Activated naive CD8-positive, alpha-beta T cell treated with anti-CD3 and anti-CD28 coated beads, Interleukin-2, amount 50 U/mL, for 24 hours (primary cell): ENCODE measurements around the gene DNAJB4.

Experiments
- ATAC-seq: fragments of 150-1000 bp; cut with Tn5 transposase; one replicate; pipeline ENCODE4 v1.10.0; 2021
- DNase-seq: peaks from one replicate; pipeline ENCODE4 v3.0.0; 2021
- H3K27ac Mint-ChIP-seq: one replicate; pipeline ENCODE4 v1.8.0; 2021; ENCODE audit warnings: mild to moderate bottlenecking, mixed read lengths
- H3K27me3 Mint-ChIP-seq: one replicate; pipeline ENCODE4 v1.8.0; 2021; ENCODE audit warnings: mixed read lengths
- H3K36me3 Mint-ChIP-seq: one replicate; pipeline ENCODE4 v1.8.0; 2021; ENCODE audit warnings: low read depth, mixed read lengths
- H3K4me1 Mint-ChIP-seq: one replicate; pipeline ENCODE4 v1.8.0; 2021; ENCODE audit warnings: mixed read lengths
- H3K4me3 Mint-ChIP-seq: one replicate; pipeline ENCODE4 v1.8.0; 2021; ENCODE audit warnings: mild to moderate bottlenecking, moderate library complexity, mixed read lengths
- H3K9me3 Mint-ChIP-seq: one replicate; pipeline ENCODE4 v1.8.0; 2021; ENCODE audit warnings: mixed read lengths

Gene DNAJB4

GRCh38 chr1:78004719-78005447 lies at the start of gene DNAJB4:
TSS of gene DNAJB4 (plus strand) at chr1:78004939. CDS start at chr1:78005111, 172 bp downstream.
- peak within 1 kb of the TSS; percentile 89 for H3K4me3 Mint-ChIP-seq
- H3K36me3 Mint-ChIP-seq: peaks cover 5% of the 10 kb centered on the region
- H3K4me1 Mint-ChIP-seq: peaks cover 63% of the 10 kb centered on the region
- peak within 1 kb of the TSS; percentile 100 for H3K27ac Mint-ChIP-seq
- DNase-seq: peak; percentile 46
- no peaks in the 10 kb centered on the region for H3K9me3 Mint-ChIP-seq
- ATAC-seq: peak; percentile 100
- peaks cover 3% of the 10 kb centered on the region for H3K27me3 Mint-ChIP-seq

DNA sequence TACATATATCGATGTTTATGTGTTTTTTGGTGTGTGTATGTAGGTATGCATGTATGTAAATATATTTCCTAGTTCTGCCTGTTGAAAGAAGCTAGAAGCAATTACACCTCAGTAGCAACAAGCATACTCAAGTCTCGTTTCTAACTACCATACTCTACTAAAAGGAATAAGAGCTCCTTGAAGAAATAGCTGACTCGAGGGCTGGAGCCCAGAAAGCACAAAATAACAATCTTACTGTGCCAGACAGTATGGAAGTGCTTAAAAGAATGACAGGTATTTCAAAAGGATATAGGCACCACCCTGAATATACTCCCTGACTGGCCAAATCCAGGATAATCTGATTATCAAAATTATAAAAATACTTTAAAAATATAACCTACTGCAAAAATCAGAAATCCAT lies 49.0 kb upstream of the DNAJB4 start:
- ATAC-seq: no peak
- Mint-ChIP-seq H3K9me3 (no peaks in the 10 kb centered on the region), H3K27ac (no peak overlapping the region), H3K4me1 (peaks cover 37% of the 10 kb centered on the region), H3K4me3 (no peak overlapping the region), H3K36me3 (peaks cover 71% of the 10 kb centered on the region), H3K27me3 (no peaks in the 10 kb centered on the region)
- no peak for DNase-seq

DNA sequence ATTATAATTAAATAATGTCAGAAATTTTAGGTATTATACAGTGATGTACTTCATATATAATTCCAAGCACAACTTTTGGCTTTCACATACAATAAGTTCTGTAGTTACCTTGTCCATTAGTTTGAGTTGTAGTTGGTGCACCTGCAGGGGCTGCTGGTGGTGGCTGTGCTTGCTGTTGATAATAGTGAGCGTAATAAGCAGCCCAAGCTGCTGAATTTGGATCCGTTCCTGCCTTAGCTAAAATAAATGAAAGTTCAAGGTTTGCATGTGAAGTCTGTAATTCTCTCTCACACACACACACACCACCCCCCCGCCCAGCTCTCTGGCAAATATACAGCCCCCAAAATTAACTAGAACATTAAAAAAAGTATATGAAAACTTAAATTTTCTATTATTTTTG lies 48.3 kb upstream of the DNAJB4 start:
- H3K27ac Mint-ChIP-seq: no peak overlapping the region
- DNase-seq (no peak), ATAC-seq (no peak)
- peaks cover 72% of the 10 kb centered on the region for H3K36me3 Mint-ChIP-seq
- no peaks in the 10 kb centered on the region for H3K9me3 Mint-ChIP-seq
- H3K27me3 Mint-ChIP-seq: no peaks in the 10 kb centered on the region
- peaks cover 37% of the 10 kb centered on the region for H3K4me1 Mint-ChIP-seq
- H3K4me3 Mint-ChIP-seq: no peak overlapping the region

DNA sequence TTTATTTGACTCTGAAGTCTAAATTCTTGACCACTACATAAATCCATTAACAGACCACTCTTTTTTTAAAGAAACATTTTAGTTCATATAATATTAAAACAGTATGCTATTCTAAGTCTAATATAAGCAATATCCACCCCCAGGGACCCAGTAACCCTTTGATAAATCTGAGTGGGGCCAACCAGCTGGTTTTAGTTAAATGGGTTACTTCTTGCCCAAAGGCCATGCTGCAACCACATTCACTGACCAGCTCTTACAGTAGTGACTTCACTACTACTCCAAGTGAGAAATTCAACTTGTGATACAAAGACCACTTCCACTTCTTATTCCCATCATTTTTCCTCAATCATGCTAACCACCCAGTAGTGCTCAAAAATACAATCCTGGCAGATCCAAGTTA lies 46.3 kb upstream of the DNAJB4 start:
- Mint-ChIP-seq H3K4me1 (peaks cover 35% of the 10 kb centered on the region), H3K27me3 (no peaks in the 10 kb centered on the region), H3K27ac (peak overlapping the region; percentile 68), H3K36me3 (peaks cover 74% of the 10 kb centered on the region), H3K4me3 (no peak overlapping the region), H3K9me3 (no peaks in the 10 kb centered on the region)
- ATAC-seq (no peak), DNase-seq (no peak)

GRCh38 chr1:77958850-77959249 lies 45.9 kb upstream of the DNAJB4 start:
- H3K4me1 Mint-ChIP-seq: peaks cover 33% of the 10 kb centered on the region
- H3K27ac Mint-ChIP-seq: peak overlapping the region; percentile 68
- H3K4me3 Mint-ChIP-seq: no peak overlapping the region
- H3K27me3 Mint-ChIP-seq: no peaks in the 10 kb centered on the region
- no peaks in the 10 kb centered on the region for H3K9me3 Mint-ChIP-seq
- DNase-seq (no peak), ATAC-seq (no peak)
- H3K36me3 Mint-ChIP-seq: peaks cover 75% of the 10 kb centered on the region

DNA sequence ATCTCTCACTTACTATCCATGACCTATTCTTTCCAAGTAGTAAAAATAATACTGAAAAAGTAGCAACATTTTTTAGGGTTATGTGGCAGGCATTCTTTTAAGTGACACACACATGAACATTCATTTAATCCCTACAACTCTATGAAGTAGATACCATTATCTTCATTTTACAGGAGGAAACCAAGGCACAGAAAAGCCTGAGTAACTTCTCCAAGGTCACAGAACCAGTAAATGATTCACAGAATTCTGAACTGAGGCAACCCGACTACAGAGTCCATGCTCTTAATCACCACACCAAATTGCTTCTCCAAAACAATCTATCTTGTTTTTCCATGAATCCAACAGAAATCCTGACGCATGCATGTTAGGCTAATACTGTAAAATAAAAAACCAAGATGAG lies 43.3 kb upstream of the DNAJB4 start:
- ATAC-seq (peak; percentile 69), DNase-seq (no peak)
- H3K27ac Mint-ChIP-seq: peak overlapping the region; percentile 75
- H3K4me3 Mint-ChIP-seq: no peak overlapping the region
- H3K27me3 Mint-ChIP-seq: no peaks in the 10 kb centered on the region
- peaks cover 39% of the 10 kb centered on the region for H3K4me1 Mint-ChIP-seq
- H3K9me3 Mint-ChIP-seq: no peaks in the 10 kb centered on the region
- peaks cover 77% of the 10 kb centered on the region for H3K36me3 Mint-ChIP-seq

GRCh38 chr1:77966291-77966690 lies 38.4 kb upstream of the DNAJB4 start:
- Mint-ChIP-seq H3K27ac (peak overlapping the region; percentile 67), H3K4me1 (peaks cover 68% of the 10 kb centered on the region), H3K27me3 (no peaks in the 10 kb centered on the region), H3K36me3 (peaks cover 80% of the 10 kb centered on the region), H3K9me3 (no peaks in the 10 kb centered on the region), H3K4me3 (no peak overlapping the region)
- no peak for DNase-seq
- no peak for ATAC-seq

DNA sequence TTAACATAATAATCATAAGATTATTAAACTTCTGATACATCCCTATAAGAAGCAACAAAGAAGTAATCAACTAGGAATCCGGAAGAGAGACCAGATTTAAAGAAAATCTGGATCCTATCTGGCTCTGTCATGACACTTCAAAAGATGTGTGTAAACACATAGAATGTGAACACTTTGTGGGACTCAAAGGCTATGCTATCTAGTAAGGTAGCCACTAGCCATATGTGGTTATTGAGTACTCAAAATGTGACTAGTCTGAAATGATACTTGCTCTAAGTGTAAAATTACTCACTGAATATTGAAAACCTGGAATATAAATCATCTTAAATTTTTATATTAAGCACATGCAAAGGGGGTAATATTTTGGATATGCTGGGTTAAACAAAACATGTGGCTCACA lies 34.5 kb upstream of the DNAJB4 start:
- Mint-ChIP-seq H3K4me1 (peaks cover 85% of the 10 kb centered on the region), H3K36me3 (peaks cover 80% of the 10 kb centered on the region), H3K9me3 (no peaks in the 10 kb centered on the region), H3K4me3 (no peak overlapping the region), H3K27me3 (no peaks in the 10 kb centered on the region), H3K27ac (no peak overlapping the region)
- DNase-seq: no peak
- ATAC-seq: no peak

- DNase-seq (no peak), ATAC-seq (no peak)
- Mint-ChIP-seq H3K27ac (peak overlapping the region; percentile 59), H3K9me3 (no peaks in the 10 kb centered on the region), H3K4me1 (peaks cover 91% of the 10 kb centered on the region), H3K4me3 (peak overlapping the region; percentile 21), H3K27me3 (no peaks in the 10 kb centered on the region), H3K36me3 (peaks cover 76% of the 10 kb centered on the region)
Measured at GRCh38 chr1:77972080-77972479, 32.7 kb upstream of the DNAJB4 start.

GRCh38 chr1:77975386-77975785 lies 29.4 kb upstream of the DNAJB4 start:
- DNase-seq: no peak
- ATAC-seq: peak; percentile 12
- Mint-ChIP-seq H3K4me3 (no peak overlapping the region), H3K9me3 (no peaks in the 10 kb centered on the region), H3K36me3 (peaks cover 50% of the 10 kb centered on the region), H3K4me1 (peaks cover 67% of the 10 kb centered on the region), H3K27ac (peak overlapping the region; percentile 93), H3K27me3 (no peaks in the 10 kb centered on the region)

GRCh38 chr1:77975907-77976306 lies 28.8 kb upstream of the DNAJB4 start:
- Mint-ChIP-seq H3K27ac (peak overlapping the region; percentile 93), H3K36me3 (peaks cover 48% of the 10 kb centered on the region), H3K4me1 (peaks cover 67% of the 10 kb centered on the region), H3K4me3 (no peak overlapping the region), H3K9me3 (no peaks in the 10 kb centered on the region), H3K27me3 (no peaks in the 10 kb centered on the region)
- no peak for DNase-seq
- ATAC-seq: no peak

GRCh38 chr1:77976433-77977076 lies 28.2 kb upstream of the DNAJB4 start:
- H3K4me1 Mint-ChIP-seq: peaks cover 66% of the 10 kb centered on the region
- no peak overlapping the region for H3K4me3 Mint-ChIP-seq
- DNase-seq (no peak), ATAC-seq (no peak)
- H3K27ac Mint-ChIP-seq: peak overlapping the region; percentile 93
- no peaks in the 10 kb centered on the region for H3K9me3 Mint-ChIP-seq
- no peaks in the 10 kb centered on the region for H3K27me3 Mint-ChIP-seq
- peaks cover 44% of the 10 kb centered on the region for H3K36me3 Mint-ChIP-seq

DNA sequence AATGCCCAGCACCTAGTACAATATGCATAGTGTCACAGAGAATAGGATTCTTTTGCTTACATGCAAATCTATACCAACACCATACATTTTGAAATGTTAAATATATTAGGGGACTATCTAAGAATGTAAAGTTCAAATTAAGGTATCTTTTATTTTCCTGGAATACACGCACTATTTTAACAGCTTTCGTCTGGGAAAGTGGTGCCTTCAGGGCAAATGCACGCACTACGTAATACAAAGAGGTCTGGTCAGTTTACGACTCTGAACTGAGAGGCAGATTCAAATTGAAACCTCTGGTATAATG lies 26.8 kb upstream of the DNAJB4 start:
- Mint-ChIP-seq H3K9me3 (no peaks in the 10 kb centered on the region), H3K4me3 (no peak overlapping the region), H3K27me3 (no peaks in the 10 kb centered on the region), H3K4me1 (peaks cover 68% of the 10 kb centered on the region), H3K27ac (no peak overlapping the region), H3K36me3 (peaks cover 34% of the 10 kb centered on the region)
- ATAC-seq (no peak), DNase-seq (no peak)

GRCh38 chr1:77978293-77978968 lies 26.3 kb upstream of the DNAJB4 start:
- DNase-seq: peak; percentile 72
- Mint-ChIP-seq H3K27ac (no peak overlapping the region), H3K9me3 (no peaks in the 10 kb centered on the region), H3K27me3 (no peaks in the 10 kb centered on the region), H3K4me3 (no peak overlapping the region), H3K36me3 (peaks cover 29% of the 10 kb centered on the region), H3K4me1 (peaks cover 63% of the 10 kb centered on the region)
- ATAC-seq: peak; percentile 71
